Endothelial cell of hepatic sinusoid (primary cell): ENCODE data around the gene ZFYVE28.

ENCODE experiments used
- in situ Hi-C: cut with HindIII; loops from 2 replicates; pipeline ENCODE4 v1.10.0; 2017; ENCODE audit warnings: low sequenced_read_pairs

ZFYVE28 gene

DNA sequence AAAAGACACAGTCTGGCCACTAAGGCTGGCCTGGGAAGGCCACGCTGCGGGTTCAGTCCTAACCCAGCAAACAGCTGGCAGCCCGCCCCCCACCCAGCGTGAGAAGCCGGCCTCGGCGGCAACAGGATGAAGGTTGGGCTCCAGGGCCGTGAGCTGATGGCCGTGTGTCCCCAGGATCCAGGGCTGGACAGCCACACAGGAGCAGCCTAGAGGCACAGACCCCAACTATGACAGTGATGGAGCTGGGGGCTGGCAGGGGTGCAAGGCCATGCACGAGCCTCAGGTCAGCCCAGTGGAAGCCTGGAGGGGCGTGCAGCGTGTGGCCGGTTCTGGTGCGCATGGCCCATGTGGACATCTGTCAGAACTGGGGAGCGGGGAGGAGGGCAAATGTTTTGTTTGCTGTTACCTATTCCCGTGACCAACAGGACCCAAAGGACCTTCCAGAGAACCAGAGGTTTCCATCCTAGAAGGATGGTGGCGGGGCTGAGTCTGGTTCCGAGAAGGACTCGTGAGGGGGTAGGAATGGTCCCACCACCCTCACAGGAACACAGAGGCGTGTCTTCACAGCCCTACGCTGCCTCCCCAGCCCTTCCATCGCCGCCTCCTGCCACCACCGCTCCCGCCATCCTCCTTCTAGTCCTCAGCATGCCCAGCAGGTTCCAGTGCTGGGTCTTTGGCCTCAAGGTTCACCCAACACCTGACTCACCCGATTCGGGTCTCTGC, 46.5 kb downstream of the ZFYVE28 start:
- in situ Hi-C loops = no loop called here

DNA sequence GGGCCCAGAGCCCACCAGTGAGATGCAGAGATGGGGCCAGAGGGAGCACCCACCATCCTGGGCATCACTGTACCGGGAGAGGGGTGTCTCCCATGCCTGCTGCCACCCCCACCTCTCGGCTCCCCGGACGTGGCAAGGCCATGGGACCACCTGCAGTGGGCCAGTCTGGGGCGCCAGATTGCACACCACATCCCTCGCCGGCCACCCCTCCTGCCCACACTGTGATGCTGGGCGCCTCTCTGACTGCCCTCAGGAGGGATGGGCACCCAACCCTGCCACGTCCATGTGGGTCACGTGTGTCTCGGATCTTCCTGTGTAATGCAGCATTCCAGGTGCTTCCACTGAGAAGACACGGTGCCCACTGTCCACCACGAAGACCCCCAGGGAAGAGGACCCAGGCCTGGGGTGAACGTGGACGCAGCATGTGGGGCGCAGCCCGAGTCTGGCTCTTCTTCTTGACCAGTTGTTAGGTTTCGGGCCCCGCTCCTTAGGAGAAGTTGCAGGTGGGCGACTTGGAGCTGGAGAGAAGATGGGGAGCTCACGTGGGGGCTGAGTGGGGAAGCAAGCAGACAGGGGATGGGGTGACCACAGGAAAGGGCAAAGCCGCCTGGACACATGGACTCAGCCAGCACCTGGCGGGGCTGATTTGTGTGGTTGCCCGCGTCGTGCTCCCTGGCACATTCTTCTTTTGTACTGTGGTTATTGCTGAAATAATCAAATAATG, 47.7 kb downstream of the ZFYVE28 start:
- in situ Hi-C loops = no loop called here

GRCh38 chr4:2368746-2369437, 49.6 kb downstream of the ZFYVE28 start:
- in situ Hi-C loops = no loop called here

DNA sequence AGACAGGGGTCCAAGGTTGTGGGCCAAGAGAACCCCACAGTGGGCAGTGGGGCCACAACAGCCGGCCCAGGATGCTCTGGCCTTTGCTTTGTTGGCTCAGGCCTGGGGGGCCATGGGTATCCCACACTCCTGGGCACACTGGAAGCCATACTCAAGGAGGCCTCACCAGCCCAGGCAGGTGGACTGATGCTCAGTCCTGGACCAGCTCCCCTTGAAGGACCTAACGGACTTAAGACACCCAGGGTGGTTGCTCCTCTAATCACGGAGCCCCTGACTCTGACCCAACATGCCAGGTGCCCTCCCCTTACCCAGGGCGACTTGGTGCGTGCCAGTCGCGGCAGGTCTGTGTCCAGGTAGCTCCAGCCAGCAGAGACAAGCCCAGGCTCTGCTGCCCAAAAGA, 50.8 kb downstream of the ZFYVE28 start:
- in situ Hi-C loops = no loop called here

- in situ Hi-C loops = no loop called here
These were observed 51.9 kb downstream of the ZFYVE28 start for GRCh38 chr4:2366252-2367192.

- in situ Hi-C loops = no loop called here
These were observed 52.6 kb downstream of the ZFYVE28 start for GRCh38 chr4:2365913-2366210.

- in situ Hi-C loops = no loop called here
These were observed 53.2 kb downstream of the ZFYVE28 start for GRCh38 chr4:2365054-2365912.

DNA sequence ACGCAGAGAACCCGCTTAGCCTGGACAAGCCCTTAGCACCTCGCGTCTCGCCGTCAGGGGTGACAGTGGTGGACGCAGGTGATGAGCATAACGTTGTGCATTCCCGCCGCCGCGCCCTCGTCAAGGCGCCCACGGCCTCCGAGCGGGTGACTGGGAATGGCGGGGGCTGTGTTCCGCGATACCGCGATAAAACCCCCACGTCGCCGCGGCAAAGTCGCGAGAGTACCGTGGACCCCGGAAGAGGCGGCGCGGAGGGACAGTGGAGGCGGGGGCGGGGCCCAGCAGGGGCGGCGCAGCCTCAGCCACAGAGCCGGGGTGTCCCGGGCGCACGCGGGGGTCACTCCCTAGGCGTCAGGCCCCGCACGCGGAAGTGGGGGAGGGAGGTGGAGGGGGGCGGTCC, 53.8 kb downstream of the ZFYVE28 start:
- in situ Hi-C loops = no loop called here

DNA sequence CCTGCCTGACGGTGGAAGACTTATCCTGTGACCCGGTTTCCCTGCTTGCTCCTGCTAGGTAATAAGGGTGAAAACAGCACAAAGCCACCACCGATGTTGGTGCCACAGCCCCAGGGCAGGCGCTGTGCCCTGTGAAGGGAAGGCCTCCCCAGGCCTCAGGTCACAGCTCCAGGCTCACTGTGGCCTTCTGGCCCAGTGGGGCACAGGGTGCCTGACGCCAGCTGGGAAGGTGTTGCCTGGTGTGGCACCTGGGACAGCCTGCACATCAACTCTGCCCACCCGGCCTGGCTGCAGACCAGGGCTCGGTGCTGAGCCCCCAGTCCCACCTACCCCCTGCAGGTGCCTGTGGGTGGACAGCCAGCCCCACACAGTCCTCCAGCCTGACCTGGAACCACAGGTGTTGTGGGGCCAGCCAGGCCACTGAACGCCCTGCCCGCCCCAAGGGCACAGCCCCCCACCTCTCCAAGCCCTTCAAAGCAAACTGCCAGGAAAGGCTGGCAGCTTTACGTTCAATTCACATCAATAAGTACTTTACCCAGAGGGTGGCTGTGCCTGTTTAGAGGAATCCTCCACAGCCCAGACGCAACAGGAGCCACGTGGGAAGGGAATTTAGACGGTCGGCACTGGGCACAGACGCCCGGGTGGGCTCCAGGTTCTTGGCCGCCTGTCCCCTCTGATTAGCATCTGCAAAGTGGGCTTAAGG, 54.3 kb downstream of the ZFYVE28 start:
- in situ Hi-C loops = no loop called here

DNA sequence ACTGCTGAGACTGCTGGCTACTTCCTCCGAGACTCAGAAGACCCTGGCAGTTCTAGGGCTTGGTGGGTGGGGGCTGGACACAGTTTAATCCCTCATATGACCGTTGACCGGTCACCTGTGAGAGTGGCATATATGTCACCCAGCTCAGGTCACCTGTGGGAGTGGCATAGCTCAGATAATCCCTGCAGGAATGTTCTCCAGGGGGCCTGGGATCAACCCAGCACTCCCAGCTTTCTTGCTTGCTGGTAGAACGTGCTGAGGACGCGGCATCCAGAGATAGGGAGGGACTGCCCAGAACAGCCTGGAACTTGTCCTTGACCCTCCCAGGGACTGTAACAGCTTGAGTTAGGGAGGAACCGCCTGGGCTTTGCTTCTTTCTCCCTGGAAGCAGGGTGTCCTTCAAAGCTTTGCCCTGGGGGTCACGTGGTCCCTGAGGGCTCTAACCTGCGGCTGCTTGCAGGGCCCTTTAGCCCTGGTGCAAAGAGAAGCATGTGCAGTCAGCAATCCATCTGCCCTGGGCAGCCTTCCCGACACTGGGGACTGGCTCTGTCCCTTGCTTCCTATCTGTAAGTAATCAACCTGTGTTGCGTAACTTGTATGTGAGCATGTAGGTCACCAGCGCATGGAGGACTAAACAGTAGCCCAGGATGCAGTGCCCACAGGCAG, 55.3 kb downstream of the ZFYVE28 start:
- in situ Hi-C loops = no loop called here

GRCh38 chr4:2362266-2363055, 56.0 kb downstream of the ZFYVE28 start:
- in situ Hi-C loops = no loop called here

DNA sequence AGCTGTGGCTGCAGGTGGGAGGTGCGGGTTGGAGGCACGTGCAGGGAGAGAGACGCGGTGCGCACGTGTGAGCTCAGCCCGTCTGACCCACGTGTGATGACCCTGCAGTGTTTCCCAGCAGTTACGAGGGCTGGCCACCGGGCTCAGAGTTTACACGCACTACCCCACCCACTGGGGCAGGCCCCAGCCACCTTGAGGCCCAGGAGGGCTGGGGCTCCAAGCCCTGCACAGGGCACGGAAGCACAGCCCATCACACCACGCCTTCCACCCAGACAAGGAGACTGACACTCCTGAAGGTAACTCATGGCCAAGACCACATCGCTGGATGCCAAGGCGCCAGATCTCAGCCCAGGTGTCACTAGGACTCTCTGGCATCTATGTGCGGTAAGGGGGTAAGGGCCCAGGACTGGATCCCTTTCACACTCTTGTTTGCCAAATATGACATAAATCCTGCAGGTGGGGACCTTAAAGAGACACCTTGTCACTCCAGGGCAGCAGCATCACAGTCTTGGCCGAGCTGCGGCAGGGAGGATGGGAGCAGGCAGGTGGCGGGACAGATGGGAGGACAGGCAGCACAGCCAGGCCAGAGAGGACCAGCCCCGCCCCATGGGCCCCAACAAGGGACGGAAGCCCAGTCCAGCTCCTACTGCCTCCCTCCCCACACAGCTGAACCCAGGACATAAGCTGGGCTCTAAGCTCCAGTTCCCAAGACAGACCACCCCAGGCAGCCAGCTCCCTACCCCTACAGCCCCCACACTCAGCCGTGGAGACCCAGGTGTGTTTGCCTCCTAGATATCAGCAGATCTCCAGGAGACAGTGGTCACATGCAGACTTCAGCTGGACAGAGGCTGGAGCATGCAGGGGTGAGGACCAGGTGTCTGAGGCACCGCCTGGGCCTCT, 56.8 kb downstream of the ZFYVE28 start:
- in situ Hi-C loops = no loop called here

DNA sequence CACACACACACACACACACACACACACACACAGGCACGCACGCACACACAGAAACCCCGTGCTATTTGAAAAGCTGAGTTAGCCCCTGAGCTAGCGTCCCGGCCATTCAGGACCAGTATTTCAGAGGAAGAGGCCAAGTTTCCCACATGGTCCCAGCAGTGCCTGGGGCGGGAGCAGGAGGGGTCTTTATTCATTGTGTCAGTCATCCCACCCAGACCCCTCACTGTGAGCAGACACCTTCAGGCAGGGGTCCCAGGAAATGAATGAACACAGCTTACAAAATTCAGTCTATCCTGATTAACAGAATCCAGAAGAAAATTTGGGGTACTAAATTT, 58.1 kb downstream of the ZFYVE28 start:
- in situ Hi-C loops = no loop called here

GRCh38 chr4:2359591-2360395, 58.7 kb downstream of the ZFYVE28 start:
- in situ Hi-C loops = no loop called here

DNA sequence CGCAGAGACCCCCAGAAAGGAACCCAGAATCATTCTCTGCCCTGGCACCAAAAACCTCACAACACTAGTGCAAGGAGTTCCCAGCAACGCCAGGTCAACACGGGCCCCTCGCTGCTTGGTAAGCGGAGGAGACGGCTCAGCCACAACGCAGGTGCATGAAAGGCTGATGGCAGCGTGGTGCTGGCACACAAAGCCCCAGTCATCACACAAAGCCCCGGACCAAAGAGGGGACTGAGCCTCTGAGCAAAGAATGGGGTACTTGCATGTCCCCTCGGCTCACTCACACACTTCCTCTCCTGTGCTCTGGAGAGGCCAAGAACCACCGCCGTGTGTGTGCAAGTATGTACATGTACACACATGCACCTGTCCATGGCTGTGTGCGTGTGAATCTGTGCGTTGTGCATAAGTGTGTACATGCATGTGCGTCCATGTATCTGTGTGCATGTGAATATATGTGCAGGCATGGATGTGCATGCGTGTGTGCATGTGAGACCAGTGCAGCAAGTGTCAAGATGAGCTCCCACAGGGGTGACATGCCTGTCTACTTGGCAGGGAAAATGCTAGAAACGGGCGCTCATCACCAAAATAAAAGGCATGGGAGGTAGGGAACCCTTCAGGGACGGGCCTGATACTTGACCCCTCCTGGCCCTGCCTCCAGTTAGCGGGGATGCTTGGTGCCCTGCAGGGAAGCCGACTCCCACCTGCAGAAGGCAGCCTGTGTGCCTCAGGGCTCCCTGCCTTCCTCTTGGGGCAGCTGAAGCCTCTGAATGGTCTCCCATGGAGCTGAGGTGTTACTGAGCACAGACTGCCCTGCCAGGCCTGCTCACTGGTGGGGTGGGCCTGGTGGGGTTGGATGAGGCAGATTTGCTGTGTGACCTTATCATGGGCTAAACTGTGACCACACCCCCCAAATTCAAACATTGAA, 60.4 kb downstream of the ZFYVE28 start:
- in situ Hi-C loops = no loop called here
